EH (cell line): ENCODE results near the gene TTLL9.
"Not testable (repeated sequence)": the region's sequence is repeated elsewhere in the genome, so short reads cannot be mapped to it uniquely, and the experiment has no call there.

Source experiments
- DNase-seq: peaks from one replicate; pipeline ENCODE4 v3.0.0-alpha.2; 2015; ENCODE audit warnings: low read depth

Gene TTLL9

DNA sequence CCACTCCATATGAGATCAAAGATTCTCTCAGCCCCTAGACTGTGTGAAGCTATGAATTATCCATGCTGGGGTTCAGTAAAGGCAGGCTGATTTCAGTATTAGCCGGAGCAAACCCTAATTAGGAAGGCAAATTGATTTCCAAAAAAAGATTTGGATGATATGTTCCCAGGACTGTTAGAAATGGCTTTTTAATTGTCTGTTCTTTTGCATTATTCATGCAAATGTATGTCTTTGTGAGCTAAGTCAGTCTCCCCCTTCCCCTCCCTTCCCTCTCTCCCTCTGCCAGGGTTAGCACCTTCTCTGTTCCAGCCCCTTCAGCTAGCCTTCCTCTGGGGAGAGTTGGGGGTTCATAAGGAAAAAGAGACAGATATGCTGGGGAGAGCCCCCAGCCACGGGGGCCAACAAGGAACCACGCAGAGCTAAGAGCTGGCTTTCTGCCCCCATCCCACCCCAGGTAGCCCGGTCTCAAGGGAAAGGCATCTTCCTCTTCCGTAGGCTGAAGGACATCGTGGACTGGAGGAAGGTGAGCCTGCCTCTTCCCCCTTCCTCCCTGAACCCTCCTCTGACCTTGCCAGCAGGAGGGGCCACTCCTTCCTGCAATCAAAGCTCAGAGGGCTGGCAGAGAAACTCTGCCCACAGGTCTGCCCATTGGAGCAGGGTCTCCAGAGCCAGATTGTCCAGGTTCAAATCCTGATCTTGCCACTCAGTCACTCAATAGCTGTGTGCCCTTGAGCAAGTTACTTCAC lies 49.1 kb downstream of the TTLL9 start:
- no peak for DNase-seq

- DNase-seq, result no peak
Observed at GRCh38 chr20:31920275-31920855, 49.9 kb downstream of the TTLL9 start.

DNA sequence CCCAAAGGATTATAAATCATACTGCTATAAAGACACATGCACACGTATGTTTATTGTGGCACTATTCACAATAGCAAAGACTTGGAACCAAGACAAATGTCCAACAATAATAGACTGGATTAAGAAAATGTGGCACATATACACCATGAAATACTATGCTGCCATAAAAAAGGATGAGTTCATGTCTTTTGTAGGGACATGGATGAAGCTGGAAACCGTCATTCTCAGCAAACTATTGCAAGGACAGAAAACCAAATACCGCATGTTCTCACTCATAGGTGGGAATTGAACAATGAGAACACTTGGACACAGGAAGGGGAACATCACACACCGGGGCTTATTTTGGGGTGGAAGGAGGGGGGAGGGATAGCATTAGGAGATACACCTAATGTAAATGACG lies 51.0 kb downstream of the TTLL9 start:
- not testable (repeated sequence) for DNase-seq

DNA sequence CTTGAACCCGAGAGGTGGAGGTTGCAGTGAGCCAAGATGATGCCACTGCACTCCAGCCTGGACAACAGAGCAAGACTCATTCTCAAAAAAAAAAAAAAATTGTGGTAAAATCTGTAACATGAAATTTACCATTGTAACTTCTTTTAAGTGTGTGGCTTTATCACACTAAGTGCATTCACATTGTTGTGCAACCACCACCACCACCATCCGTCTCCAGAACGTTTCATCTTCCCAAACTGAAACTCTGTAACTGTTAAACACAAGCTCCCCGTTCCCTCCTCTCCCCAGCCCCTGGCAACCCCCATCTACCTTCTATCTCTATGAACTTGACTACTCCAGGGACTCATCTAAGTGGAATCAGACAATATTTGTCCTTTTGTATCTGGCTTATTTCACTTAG lies 51.7 kb downstream of the TTLL9 start:
- no peak for DNase-seq

DNA sequence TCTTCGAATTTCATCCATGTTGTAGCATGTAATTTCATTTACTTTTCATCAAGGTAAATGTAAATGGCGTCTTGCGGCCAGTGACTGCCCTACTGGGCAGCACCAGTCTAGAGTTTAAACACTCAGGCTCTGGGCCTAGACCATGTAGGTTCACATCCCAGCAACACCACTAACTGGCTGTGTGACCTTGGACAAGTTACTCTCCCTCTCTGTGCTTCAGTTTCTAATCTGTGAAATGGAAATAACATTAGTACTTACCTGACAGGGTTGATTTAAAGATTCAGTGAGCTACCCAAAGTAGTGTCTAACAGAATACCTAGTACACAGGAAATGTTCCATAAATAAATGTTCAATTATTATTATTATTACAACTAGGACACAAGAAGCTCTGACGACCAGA lies 52.2 kb downstream of the TTLL9 start:
- DNase-seq, result no peak

GRCh38 chr20:31923388-31924331 lies 53.2 kb downstream of the TTLL9 start:
- no peak for DNase-seq

GRCh38 chr20:31924561-31924960 lies 54.1 kb downstream of the TTLL9 start:
- no peak for DNase-seq

GRCh38 chr20:31925631-31926030 lies 55.2 kb downstream of the TTLL9 start:
- no peak for DNase-seq

DNA sequence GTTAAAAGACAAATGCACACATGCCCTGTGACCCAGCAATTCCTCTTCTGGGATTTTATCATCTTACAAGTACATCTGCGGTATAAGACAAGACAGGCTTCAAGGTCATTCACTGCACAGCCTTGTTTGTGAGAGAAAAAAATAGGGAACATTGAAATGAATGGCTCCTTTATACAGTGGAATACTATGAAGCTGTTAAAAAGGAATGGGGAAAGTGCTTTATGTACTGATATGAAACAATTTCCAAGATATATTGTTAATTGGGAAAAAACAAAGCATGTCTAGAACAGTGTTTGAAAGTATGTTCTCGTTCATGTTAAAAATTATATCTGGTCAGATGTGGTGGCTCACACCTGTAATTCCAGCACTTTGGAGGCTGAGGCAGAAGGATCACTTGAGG lies 56.1 kb downstream of the TTLL9 start:
- no peak for DNase-seq

DNA sequence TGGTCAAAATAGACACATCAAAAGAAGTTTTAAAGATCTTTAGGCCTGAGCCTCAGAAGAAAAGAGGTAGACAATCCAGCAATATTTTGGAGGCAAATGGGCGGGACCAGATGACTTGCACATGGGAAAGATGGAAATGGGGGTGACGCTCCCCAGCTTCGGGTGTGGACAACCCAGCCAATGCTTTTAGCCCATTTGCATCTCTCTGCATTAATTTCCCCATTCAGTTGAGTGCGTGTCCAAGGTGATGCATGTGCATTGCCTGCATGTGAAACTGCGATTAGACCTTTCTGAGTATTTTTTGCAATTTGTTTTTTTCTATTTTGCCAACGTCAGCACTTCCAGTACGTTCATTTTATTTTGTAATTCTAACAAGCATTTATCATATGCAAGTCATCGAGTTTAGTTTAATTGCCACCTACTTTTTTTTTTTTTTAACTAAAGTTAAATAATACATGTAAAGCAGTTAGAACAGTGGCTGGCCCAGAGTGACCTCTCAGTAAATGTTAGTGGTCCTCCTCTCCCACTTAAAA lies 57.3 kb downstream of the TTLL9 start:
- DNase-seq, result no peak

DNA sequence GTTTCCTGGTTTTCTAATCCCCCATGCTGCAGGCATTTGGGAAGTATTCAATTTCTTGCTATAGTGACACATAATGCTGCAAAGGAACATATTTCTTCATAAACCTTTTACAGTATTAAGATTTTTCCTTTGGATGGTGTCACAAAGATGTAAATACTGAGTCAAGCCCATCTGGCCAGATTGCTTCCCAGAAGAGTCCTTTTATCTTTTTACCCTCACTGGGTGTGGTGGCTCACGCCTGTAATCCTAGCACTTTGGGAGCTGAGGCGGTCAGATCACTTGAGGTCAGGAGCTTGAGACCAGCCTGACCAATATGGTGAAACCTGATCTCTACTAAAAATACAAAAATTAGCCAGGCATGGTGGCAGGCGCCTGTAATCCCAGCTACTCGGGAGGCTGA lies 59.2 kb downstream of the TTLL9 start:
- not testable (repeated sequence) for DNase-seq

- no peak for DNase-seq
Observed at GRCh38 chr20:31930779-31931178, 60.3 kb downstream of the TTLL9 start.

DNA sequence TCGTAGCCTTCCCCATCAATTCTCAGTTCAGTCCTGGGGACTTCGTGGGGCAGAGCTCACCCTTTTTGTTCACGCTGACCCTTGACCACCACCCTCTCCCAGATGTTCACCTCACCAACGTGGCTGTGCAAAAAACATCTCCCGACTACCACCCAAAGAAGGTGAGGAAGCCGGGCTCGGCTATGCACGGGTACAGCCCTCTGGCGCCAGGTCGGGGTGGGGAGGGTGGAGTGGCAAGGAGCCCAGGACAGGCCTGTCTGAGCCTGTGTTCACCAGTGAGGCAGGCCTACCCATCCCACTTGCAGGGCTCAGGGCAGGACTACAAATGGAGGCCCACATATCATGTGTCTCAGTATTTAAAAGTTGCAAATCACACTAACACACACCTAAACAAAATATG lies 63.3 kb downstream of the TTLL9 start:
- DNase-seq, result no peak

GRCh38 chr20:31934491-31934890 lies 64.1 kb downstream of the TTLL9 start:
- no peak for DNase-seq

DNA sequence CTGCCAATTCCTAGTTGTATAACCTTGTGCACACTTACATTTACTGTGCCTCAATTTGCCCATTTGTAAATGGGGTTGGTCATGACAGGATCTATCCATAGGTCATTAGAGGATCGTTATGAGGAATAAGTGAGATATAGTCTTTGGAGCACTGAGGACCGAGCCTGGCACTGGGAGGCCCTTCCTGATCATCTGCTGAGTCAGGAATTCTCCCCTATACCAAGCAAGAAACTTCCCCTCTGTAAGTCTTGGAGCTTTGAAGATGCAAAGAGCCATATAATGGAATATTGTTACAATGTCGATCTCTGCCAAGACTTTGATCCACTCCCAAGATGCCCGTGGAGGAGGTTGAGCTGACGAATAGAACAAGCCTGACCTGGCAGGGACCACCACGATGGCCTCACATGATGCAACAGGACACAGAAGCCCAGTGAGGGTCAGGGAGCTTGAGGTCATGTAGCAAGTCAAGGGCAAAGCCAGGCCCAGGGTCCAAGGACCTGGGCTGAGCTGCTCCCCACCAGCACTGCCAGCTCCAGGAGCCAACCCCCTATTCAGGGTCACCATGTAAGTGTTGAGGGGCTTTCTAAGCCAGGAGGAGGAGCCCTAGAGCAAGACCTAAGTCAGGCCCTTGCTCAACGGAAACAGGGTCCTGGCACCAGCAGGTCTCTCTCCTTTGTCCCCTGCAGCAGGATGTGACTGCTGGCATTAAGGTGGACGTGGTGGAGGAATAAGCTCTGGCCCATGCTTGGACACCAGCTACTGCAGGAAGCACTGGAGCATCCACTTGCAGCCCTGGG lies 64.7 kb downstream of the TTLL9 start:
- no peak for DNase-seq

GRCh38 chr20:31936420-31936819 lies 66.0 kb downstream of the TTLL9 start:
- no peak for DNase-seq

DNA sequence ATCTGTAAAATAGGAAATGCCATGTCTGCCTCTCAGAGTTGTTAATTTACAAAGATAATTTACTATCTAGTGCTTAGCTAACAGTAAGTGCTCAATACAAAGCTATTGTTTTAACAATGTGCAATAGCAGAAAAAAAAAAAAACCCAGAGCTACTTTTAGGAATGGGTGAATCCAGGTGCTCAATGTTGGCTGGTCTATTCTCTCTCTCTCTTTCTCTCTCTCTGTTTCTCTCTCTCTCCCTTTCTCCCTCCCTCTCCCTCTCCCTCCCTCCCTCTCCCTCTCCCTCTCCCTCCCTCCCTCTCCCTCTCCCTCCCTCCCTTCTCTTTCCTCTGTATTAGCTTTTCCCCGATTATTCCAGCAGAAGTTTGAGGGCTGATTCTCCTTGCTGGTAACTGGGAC lies 67.4 kb downstream of the TTLL9 start:
- DNase-seq, result no peak

GRCh38 chr20:31939661-31940060 lies 69.2 kb downstream of the TTLL9 start:
- no peak for DNase-seq

DNA sequence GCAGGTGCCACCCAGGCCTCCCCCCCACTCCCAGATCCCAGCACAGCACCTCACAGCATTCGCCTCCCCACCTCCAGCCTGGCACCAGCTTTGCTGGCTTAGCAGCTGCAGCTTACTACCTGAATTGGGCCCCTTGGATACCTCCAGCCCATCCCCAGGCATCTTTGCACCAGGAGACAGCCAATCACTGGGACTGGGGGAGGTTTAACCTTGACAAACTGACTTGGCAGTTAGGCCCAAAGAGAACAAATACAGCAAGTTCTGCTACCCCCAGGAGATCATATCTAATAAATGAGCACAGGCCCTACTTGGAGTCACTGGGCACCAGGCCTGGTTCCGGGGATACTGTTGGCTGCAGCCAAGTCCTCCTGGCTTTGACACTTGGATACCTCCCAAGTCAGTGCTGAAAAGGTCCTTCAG lies 72.6 kb downstream of the TTLL9 start:
- no peak for DNase-seq

- DNase-seq, result no peak
Observed at GRCh38 chr20:31945319-31945718, 74.9 kb downstream of the TTLL9 start.

DNA sequence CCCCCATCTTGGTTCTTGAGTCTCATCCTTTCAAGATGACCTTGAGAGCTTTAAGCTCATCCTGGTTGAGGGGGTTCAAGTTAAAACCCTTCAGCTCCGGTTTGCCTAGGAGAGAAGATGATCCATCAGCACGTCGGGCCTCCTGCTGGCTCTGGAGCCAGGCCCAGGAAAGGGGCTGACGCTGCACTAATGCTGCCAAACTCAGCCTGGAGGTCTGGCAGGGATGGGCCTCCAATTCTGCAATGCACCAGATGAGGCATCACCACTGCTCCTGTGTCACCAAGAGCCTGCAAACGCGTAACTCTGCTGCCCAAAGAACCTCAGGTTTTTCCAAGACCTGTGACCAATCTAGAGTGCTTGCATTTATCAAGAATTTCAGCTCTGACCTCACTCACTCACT lies 75.4 kb downstream of the TTLL9 start:
- no peak for DNase-seq

DNA sequence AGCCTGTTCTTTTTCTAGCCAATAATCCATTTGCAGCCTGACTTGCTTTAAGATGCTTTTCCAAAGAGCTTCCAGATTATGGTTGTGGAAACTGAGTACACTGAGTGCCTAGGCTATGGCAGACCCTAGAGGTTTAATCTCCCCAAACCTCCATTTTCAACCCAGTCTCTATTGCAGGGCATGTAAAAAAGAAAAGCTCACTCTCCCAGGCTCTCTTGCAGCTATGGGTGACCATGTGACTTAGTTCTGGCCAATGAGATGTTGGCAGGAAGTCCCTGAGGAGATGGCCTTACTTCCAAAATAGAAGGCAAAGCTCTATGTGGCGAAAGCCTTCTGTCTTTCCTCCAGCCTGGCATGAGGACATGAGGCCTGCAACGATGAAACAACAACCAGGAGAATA lies 77.6 kb downstream of the TTLL9 start:
- DNase-seq, result no peak
